ENCODE measurements around the gene ACOXL. TPM values are rescaled to one million over a fixed set of nuclear protein-coding genes. Genes with fewer than 3 reads are reported as not detected.

Gene ACOXL
- total and polyA plus RNA-seq, 5 donors from 2014 or later, result 0.17 TPM; not detected in 4

- H3K4me1 Mint-ChIP-seq, result peaks cover 12 to 21% (median 16%) of the 10 kb centered on the region in 4 donors
- ATAC-seq (ENCODE audit: low read depth in 2 of 2) (no peak), DNase-seq (no peak)
- Histone ChIP-seq H3K36me3 (ENCODE audit: control insufficient read depth, insufficient read depth, low read length) (peaks cover 29% of the 10 kb centered on the region), H3K27ac (ENCODE audit: insufficient read depth, low read length, poor library complexity, severe bottlenecking) (no peak overlapping the region), H3K9me3 (ENCODE audit: control insufficient read depth in 2 of 2, low read length in 2 of 2) (no peaks in the 10 kb centered on the region), H3K27me3 (ENCODE audit: control insufficient read depth, insufficient read depth, low read length) (peaks cover 4% of the 10 kb centered on the region), H3K4me3 (ENCODE audit: low read depth, low read length) (no peak overlapping the region), H3K4me1 (ENCODE audit: control insufficient read depth, insufficient read depth, low read length, poor library complexity, severe bottlenecking) (no peaks in the 10 kb centered on the region)
- peaks cover 13% of the 10 kb centered on the region for H3K27me3 Mint-ChIP-seq
- H3K36me3 Mint-ChIP-seq, result peaks cover 63% of the 10 kb centered on the region
- no peak overlapping the region for H3K27ac Mint-ChIP-seq
- peaks cover 0 to 3% (median 0%) of the 10 kb centered on the region in 7 donors for H3K9me3 Mint-ChIP-seq
- H3K4me3 Mint-ChIP-seq, result no peak overlapping the region
Observed at GRCh38 chr2:111142101-111142500, 409.7 kb downstream of the ACOXL start.

GRCh38 chr2:111143107-111143842, 410.9 kb downstream of the ACOXL start:
- Histone ChIP-seq H3K27me3 (ENCODE audit: control insufficient read depth, insufficient read depth, low read length) (peaks cover 4% of the 10 kb centered on the region), H3K27ac (ENCODE audit: insufficient read depth, low read length, poor library complexity, severe bottlenecking) (no peak overlapping the region), H3K36me3 (ENCODE audit: control insufficient read depth, insufficient read depth, low read length) (peaks cover 29% of the 10 kb centered on the region), H3K4me1 (ENCODE audit: control insufficient read depth, insufficient read depth, low read length, poor library complexity, severe bottlenecking) (no peaks in the 10 kb centered on the region), H3K4me3 (ENCODE audit: low read depth, low read length) (no peak overlapping the region), H3K9me3 (ENCODE audit: control insufficient read depth in 2 of 2, low read length in 2 of 2) (no peaks in the 10 kb centered on the region)
- H3K4me3 Mint-ChIP-seq, result no peak overlapping the region
- ATAC-seq (ENCODE audit: low read depth in 2 of 2) (no peak), DNase-seq (no peak)
- H3K4me1 Mint-ChIP-seq, result peaks cover 12 to 32% (median 17%) of the 10 kb centered on the region in 4 donors
- H3K27me3 Mint-ChIP-seq, result peaks cover 13% of the 10 kb centered on the region
- no peak overlapping the region for H3K27ac Mint-ChIP-seq
- H3K36me3 Mint-ChIP-seq, result peaks cover 57% of the 10 kb centered on the region
- peaks cover 0 to 3% (median 0%) of the 10 kb centered on the region in 7 donors for H3K9me3 Mint-ChIP-seq

- H3K9me3 Mint-ChIP-seq, result peaks cover 0 to 3% (median 0%) of the 10 kb centered on the region in 7 donors
- no peak for ATAC-seq (ENCODE audit: low read depth in 2 of 2)
Observed at GRCh38 chr2:111143843-111144198, 411.4 kb downstream of the ACOXL start.

GRCh38 chr2:111145103-111145760, 412.9 kb downstream of the ACOXL start:
- ATAC-seq (ENCODE audit: low read depth in 2 of 2), result no peak
- Mint-ChIP-seq H3K4me3 (peak overlapping the region in 1 of 4 donors; percentile 63), H3K9me3 (peaks cover 0 to 3% (median 0%) of the 10 kb centered on the region in 7 donors), H3K4me1 (peaks cover 13 to 40% (median 23%) of the 10 kb centered on the region in 4 donors), H3K36me3 (peaks cover 43% of the 10 kb centered on the region), H3K27me3 (peaks cover 10% of the 10 kb centered on the region), H3K27ac (no peak overlapping the region)
- peak in 1 of 3 donors; percentile 5 for DNase-seq
- Histone ChIP-seq H3K4me3 (ENCODE audit: low read depth, low read length) (no peak overlapping the region), H3K27me3 (ENCODE audit: control insufficient read depth, insufficient read depth, low read length) (peaks cover 4% of the 10 kb centered on the region), H3K4me1 (ENCODE audit: control insufficient read depth, insufficient read depth, low read length, poor library complexity, severe bottlenecking) (no peaks in the 10 kb centered on the region), H3K36me3 (ENCODE audit: control insufficient read depth, insufficient read depth, low read length) (peaks cover 18% of the 10 kb centered on the region), H3K9me3 (ENCODE audit: control insufficient read depth in 2 of 2, low read length in 2 of 2) (no peaks in the 10 kb centered on the region), H3K27ac (ENCODE audit: insufficient read depth, low read length, poor library complexity, severe bottlenecking) (no peak overlapping the region)

More at GRCh38 chr2:111143843-111144198, 411.4 kb downstream of the ACOXL start:
- Histone ChIP-seq H3K4me1 (ENCODE audit: control insufficient read depth, insufficient read depth, low read length, poor library complexity, severe bottlenecking) (no peaks in the 10 kb centered on the region), H3K36me3 (ENCODE audit: control insufficient read depth, insufficient read depth, low read length) (peaks cover 25% of the 10 kb centered on the region), H3K27ac (ENCODE audit: insufficient read depth, low read length, poor library complexity, severe bottlenecking) (no peak overlapping the region), H3K4me3 (ENCODE audit: low read depth, low read length) (no peak overlapping the region), H3K27me3 (ENCODE audit: control insufficient read depth, insufficient read depth, low read length) (peaks cover 4% of the 10 kb centered on the region), H3K9me3 (ENCODE audit: control insufficient read depth in 2 of 2, low read length in 2 of 2) (no peaks in the 10 kb centered on the region)
- peaks cover 12% of the 10 kb centered on the region for H3K27me3 Mint-ChIP-seq
- peaks cover 51% of the 10 kb centered on the region for H3K36me3 Mint-ChIP-seq
- no peak overlapping the region for H3K27ac Mint-ChIP-seq
- DNase-seq, result no peak
- H3K4me3 Mint-ChIP-seq, result no peak overlapping the region
- H3K4me1 Mint-ChIP-seq, result peaks cover 10 to 34% (median 19%) of the 10 kb centered on the region in 4 donors

GRCh38 chr2:111145951-111146350, 413.6 kb downstream of the ACOXL start:
- Histone ChIP-seq H3K4me1 (ENCODE audit: control insufficient read depth, insufficient read depth, low read length, poor library complexity, severe bottlenecking) (no peaks in the 10 kb centered on the region), H3K4me3 (ENCODE audit: low read depth, low read length) (no peak overlapping the region), H3K27ac (ENCODE audit: insufficient read depth, low read length, poor library complexity, severe bottlenecking) (no peak overlapping the region), H3K27me3 (ENCODE audit: control insufficient read depth, insufficient read depth, low read length) (peaks cover 4% of the 10 kb centered on the region), H3K9me3 (ENCODE audit: control insufficient read depth in 2 of 2, low read length in 2 of 2) (no peaks in the 10 kb centered on the region), H3K36me3 (ENCODE audit: control insufficient read depth, insufficient read depth, low read length) (peaks cover 23% of the 10 kb centered on the region)
- Mint-ChIP-seq H3K9me3 (no peaks in the 10 kb centered on the region), H3K4me1 (peaks cover 13 to 42% (median 22%) of the 10 kb centered on the region in 4 donors), H3K36me3 (peaks cover 41% of the 10 kb centered on the region), H3K27me3 (peaks cover 12% of the 10 kb centered on the region), H3K27ac (peak overlapping the region in 1 of 3 donors; percentile 40), H3K4me3 (no peak overlapping the region)
- DNase-seq, result no peak
- ATAC-seq (ENCODE audit: low read depth in 2 of 2), result no peak

- Histone ChIP-seq H3K4me3 (ENCODE audit: low read depth, low read length) (no peak overlapping the region), H3K4me1 (ENCODE audit: control insufficient read depth, insufficient read depth, low read length, poor library complexity, severe bottlenecking) (no peaks in the 10 kb centered on the region), H3K9me3 (ENCODE audit: control insufficient read depth in 2 of 2, low read length in 2 of 2) (no peaks in the 10 kb centered on the region), H3K27ac (ENCODE audit: insufficient read depth, low read length, poor library complexity, severe bottlenecking) (no peak overlapping the region), H3K27me3 (ENCODE audit: control insufficient read depth, insufficient read depth, low read length) (peaks cover 3% of the 10 kb centered on the region), H3K36me3 (ENCODE audit: control insufficient read depth, insufficient read depth, low read length) (peaks cover 30% of the 10 kb centered on the region)
- no peak overlapping the region for H3K4me3 Mint-ChIP-seq
- peaks cover 8 to 33% (median 18%) of the 10 kb centered on the region in 4 donors for H3K4me1 Mint-ChIP-seq
- no peak overlapping the region for H3K27ac Mint-ChIP-seq
- no peaks in the 10 kb centered on the region for H3K9me3 Mint-ChIP-seq
- H3K36me3 Mint-ChIP-seq, result peaks cover 46% of the 10 kb centered on the region
- no peak for DNase-seq
- peaks cover 12% of the 10 kb centered on the region for H3K27me3 Mint-ChIP-seq
- ATAC-seq (ENCODE audit: low read depth in 2 of 2), result no peak
Observed at GRCh38 chr2:111148225-111148873, 416.0 kb downstream of the ACOXL start.

GRCh38 chr2:111148925-111149324, 416.6 kb downstream of the ACOXL start:
- Mint-ChIP-seq H3K36me3 (peaks cover 48% of the 10 kb centered on the region), H3K4me3 (no peak overlapping the region), H3K9me3 (no peaks in the 10 kb centered on the region), H3K27me3 (peaks cover 8% of the 10 kb centered on the region), H3K4me1 (peaks cover 8 to 31% (median 18%) of the 10 kb centered on the region in 4 donors), H3K27ac (no peak overlapping the region)
- H3K27ac ChIP-seq (ENCODE audit: insufficient read depth, low read length, poor library complexity, severe bottlenecking), result no peak overlapping the region
- ATAC-seq (ENCODE audit: low read depth in 2 of 2) (no peak), DNase-seq (no peak)
- H3K27me3 ChIP-seq (ENCODE audit: control insufficient read depth, insufficient read depth, low read length), result no peaks in the 10 kb centered on the region
- peaks cover 33% of the 10 kb centered on the region for H3K36me3 ChIP-seq (ENCODE audit: control insufficient read depth, insufficient read depth, low read length)
- H3K9me3 ChIP-seq (ENCODE audit: control insufficient read depth in 2 of 2, low read length in 2 of 2), result no peaks in the 10 kb centered on the region
- no peaks in the 10 kb centered on the region for H3K4me1 ChIP-seq (ENCODE audit: control insufficient read depth, insufficient read depth, low read length, poor library complexity, severe bottlenecking)
- H3K4me3 ChIP-seq (ENCODE audit: low read depth, low read length), result no peak overlapping the region
